Activated CD8-positive, alpha-beta T cell treated with anti-CD3 and anti-CD28 coated beads for 36 hours (primary cell): Measurements from ENCODE around the gene SPAG8. TPM values are rescaled to one million over a fixed set of nuclear protein-coding genes. Genes with fewer than 3 reads are reported as not detected.

ENCODE experiments used
- ATAC-seq: fragments of 200-7000 bp; cut with Tn5 transposase; one replicate; pipeline ENCODE4 v1.10.0; 2021; ENCODE audit warnings: mild to moderate bottlenecking, moderate library complexity
- CTCF ChIA-PET: fragments of 350-600 bp; sonication (Branson Sonifier 250); formaldehyde crosslinking; loops from one replicate; lab custom pipeline; 2021; ENCODE audit warnings: antibody characterized with exemption; lab: Charles Lee
- POLR2A ChIA-PET: fragments of 350-600 bp; sonication (Branson Sonifier 250); formaldehyde crosslinking; loops from one replicate; lab custom pipeline; 2021; ENCODE audit warnings: antibody characterized with exemption; lab: Charles Lee
- DNase-seq: peaks from one replicate; pipeline ENCODE4 v3.0.0-alpha.2; 2020
- H3K27ac Mint-ChIP-seq: one replicate; pipeline ENCODE4 v1.8.0; 2021; ENCODE audit warnings: mild to moderate bottlenecking, mixed read lengths
- H3K27me3 Mint-ChIP-seq: one replicate; pipeline ENCODE4 v1.8.0; 2021; ENCODE audit warnings: mixed read lengths
- H3K36me3 Mint-ChIP-seq: one replicate; pipeline ENCODE4 v1.8.0; 2021; ENCODE audit warnings: low read depth, mixed read lengths
- H3K4me1 Mint-ChIP-seq: one replicate; pipeline ENCODE4 v1.8.0; 2021; ENCODE audit warnings: low read depth, mixed read lengths
- H3K4me3 Mint-ChIP-seq: one replicate; pipeline ENCODE4 v1.8.0; 2021; ENCODE audit warnings: mild to moderate bottlenecking, moderate library complexity, mixed read lengths
- H3K9me3 Mint-ChIP-seq: one replicate; pipeline ENCODE4 v1.8.0; 2021; ENCODE audit warnings: mixed read lengths
- CTCF ChIP-seq: fragments of 200-600 bp; IDR thresholded peaks from one replicate; pipeline ENCODE4 v1.8.0; 2022; ENCODE audit warnings: antibody characterized with exemption, mild to moderate bottlenecking
- intact Hi-C: fragments of 100-400 bp; cut with micrococcal nuclease; formaldehyde crosslinking; loops from one replicate; pipeline ENCODE4 v1.10.0; 2022
- total RNA-seq, 2 experiments: library from RNA; stranded (reverse); gene quantifications; one replicate each; pipeline ENCODE4 v1.2.3, GENCODE V29; 2021

The SPAG8 gene
- total RNA-seq, 2 experiments from 2014 or later, result 0.63 to 1.1 TPM

DNA sequence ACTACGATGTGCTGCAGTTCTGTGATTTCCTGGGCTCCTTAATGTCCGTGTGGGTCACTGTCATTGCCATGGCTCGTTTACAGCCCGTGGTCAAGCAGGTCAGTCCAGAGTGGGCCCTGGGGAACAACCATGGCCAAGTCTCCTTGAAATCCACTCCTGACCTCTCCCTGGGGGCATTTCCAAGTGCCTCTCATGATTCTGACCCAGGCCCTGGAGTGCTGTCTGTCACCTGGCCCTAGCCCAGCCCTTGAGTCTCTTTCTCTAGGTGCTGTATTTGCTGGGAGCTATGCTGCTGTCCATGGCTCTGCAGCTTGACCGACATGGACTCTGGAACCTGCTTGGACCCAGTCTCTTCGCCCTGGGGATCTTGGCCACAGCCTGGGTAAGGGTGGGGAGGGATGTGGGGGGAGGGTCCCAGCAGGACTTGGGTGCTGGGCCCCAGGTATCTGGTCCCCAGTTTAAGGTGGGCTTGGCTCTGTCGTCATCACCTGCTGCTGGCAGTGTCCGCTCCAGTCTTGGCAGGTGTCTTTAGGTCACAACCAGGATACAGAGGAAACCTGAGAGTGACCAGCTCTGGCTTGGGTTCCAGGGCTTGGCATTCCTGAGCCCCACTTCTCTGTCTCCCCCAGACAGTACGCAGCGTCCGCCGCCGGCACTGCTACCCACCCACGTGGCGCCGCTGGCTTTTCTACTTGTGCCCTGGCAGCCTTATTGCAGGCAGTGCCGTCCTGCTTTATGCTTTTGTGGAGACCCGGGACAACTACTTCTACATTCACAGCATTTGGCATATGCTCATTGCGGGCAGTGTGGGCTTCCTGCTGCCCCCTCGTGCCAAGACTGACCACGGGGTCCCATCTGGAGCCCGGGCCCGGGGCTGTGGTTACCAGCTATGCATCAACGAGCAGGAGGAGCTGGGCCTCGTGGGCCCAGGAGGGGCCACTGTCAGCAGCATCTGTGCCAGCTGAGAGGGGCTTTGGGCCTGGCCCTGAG is 41.1 kb upstream of the SPAG8 start:
- ChIA-PET CTCF (interaction anchor here (0.9 to 1.0 kb wide), 2 partner anchors 29 to 117 kb away, joined by 3 read pairs; no protein-coding TSS in a partner anchor), POLR2A (no interaction called here)
- Mint-ChIP-seq H3K4me3 (no peak overlapping the region), H3K27ac (no peak overlapping the region), H3K36me3 (no peaks in the 10 kb centered on the region), H3K4me1 (peaks cover 4% of the 10 kb centered on the region), H3K27me3 (no peaks in the 10 kb centered on the region), H3K9me3 (no peaks in the 10 kb centered on the region)
- ATAC-seq (no peak), DNase-seq (no peak)
- TF ChIP-seq CTCF, result no peak
- intact Hi-C loops, result no loop called here

- Mint-ChIP-seq H3K27ac (no peak overlapping the region), H3K4me1 (peaks cover 12% of the 10 kb centered on the region), H3K4me3 (no peak overlapping the region), H3K27me3 (no peaks in the 10 kb centered on the region), H3K36me3 (no peaks in the 10 kb centered on the region), H3K9me3 (no peaks in the 10 kb centered on the region)
- intact Hi-C loops, result no loop called here
- ATAC-seq (no peak), DNase-seq (no peak)
- TF ChIP-seq CTCF, result no peak
- CTCF ChIA-PET, result interaction anchor here (1.0 to 1.4 kb wide), 3 partner anchors 26 to 116 kb away, joined by 3 to 4 read pairs (median 3); no protein-coding TSS in a partner anchor
- POLR2A ChIA-PET, result no interaction called here
Observed at GRCh38 chr9:35852267-35852815, 40.3 kb upstream of the SPAG8 start.

GRCh38 chr9:35847792-35848572 is 35.9 kb upstream of the SPAG8 start:
- Mint-ChIP-seq H3K27ac (peak overlapping the region; percentile 58), H3K4me3 (no peak overlapping the region), H3K27me3 (no peaks in the 10 kb centered on the region), H3K36me3 (no peaks in the 10 kb centered on the region), H3K9me3 (no peaks in the 10 kb centered on the region), H3K4me1 (peaks cover 38% of the 10 kb centered on the region)
- ATAC-seq, result peak; percentile 92
- peak; percentile 86 for DNase-seq
- intact Hi-C loops, result no loop called here
- TF ChIP-seq CTCF, result no peak
- CTCF ChIA-PET, result interaction anchor here (2.2 to 2.6 kb wide), 3 partner anchors 13 to 34 kb away, joined by 5 to 10 read pairs (median 9); no protein-coding TSS in a partner anchor
- POLR2A ChIA-PET, result interaction anchor here (0.6 kb wide), 1 partner anchor 117 kb away, joined by 3 read pairs; no protein-coding TSS in a partner anchor

DNA sequence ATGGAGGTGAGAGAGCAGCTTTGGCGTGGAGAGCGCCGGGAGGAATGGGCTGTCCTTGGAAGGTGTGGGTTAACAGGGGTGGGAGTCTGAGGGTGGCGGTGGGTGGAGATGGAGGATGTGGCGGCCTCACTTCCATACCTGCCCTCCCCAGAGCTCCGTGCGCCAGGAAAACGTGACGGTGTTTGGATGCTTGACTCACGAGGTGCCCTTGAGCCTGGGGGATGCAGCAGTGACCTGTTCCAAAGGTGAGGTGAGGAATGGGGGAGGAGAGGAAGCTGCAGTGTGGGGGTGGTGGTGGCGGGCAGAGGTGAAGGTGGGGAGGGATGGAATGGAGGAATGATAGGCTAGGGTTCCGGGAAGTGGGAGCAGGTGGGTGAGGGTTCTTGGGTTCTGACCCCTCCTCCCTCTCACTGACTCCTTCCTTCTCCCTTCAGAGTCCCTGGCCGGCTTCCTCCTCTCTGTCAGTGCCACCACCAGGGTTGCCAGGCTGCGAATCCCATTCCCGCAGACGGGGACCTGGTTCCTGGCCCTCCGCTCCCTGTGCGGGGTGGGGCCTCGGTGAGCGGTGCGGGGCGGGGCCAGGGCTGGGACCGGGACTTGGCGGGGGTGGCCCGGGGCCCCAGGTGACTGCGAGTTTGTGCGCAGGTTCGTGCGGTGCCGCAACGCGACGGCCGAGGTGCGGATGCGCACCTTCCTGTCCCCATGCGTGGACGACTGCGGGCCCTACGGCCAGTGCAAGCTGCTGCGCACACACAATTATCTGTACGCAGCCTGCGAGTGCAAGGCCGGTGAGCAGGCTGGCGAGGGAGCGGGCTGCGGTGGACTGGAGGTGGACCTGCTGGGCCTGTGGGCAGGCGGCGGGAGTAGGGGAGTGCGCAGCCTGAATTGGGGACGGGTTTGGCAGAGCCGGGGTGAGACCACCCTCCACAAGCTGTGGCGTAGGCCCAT is 34.0 kb upstream of the SPAG8 start:
- H3K27me3 Mint-ChIP-seq, result no peaks in the 10 kb centered on the region
- no peaks in the 10 kb centered on the region for H3K36me3 Mint-ChIP-seq
- TF ChIP-seq CTCF, result no peak
- no peaks in the 10 kb centered on the region for H3K9me3 Mint-ChIP-seq
- DNase-seq (no peak), ATAC-seq (no peak)
- intact Hi-C loops, result no loop called here
- no peak overlapping the region for H3K4me3 Mint-ChIP-seq
- peak overlapping the region; percentile 49 for H3K27ac Mint-ChIP-seq
- ChIA-PET POLR2A (interaction anchor here (0.7 kb wide), 1 partner anchor 13 kb away, joined by 3 read pairs; no protein-coding TSS in a partner anchor), CTCF (interaction anchor here (1.1 to 2.9 kb wide), 7 partner anchors 10 to 292 kb away, joined by 3 to 11 read pairs (median 4); partner anchors contain the start of genes FAM221B and TMEM8B)
- H3K4me1 Mint-ChIP-seq, result peaks cover 39% of the 10 kb centered on the region
